Neural progenitor cell (in vitro differentiated cells): ENCODE data around the gene GAS6.

Experiments used
- CTCF ChIP-seq: fragments of 200-600 bp; sonication (generic); IDR thresholded peaks from 2 replicates; pipeline ENCODE4 v1.5.1; 2017; ENCODE audit warnings: antibody characterized with exemption, mild to moderate bottlenecking
- EZH2 ChIP-seq: fragments of 200-600 bp; sonication (generic); IDR thresholded peaks from 2 replicates; pipeline ENCODE4 v1.6.1; 2017; ENCODE audit warnings: antibody characterized with exemption, mild to moderate bottlenecking, moderate library complexity
- EZH2phosphoT487 ChIP-seq: fragments of 200-600 bp; sonication (generic); IDR thresholded peaks from 2 replicates; pipeline ENCODE4 v1.6.1; 2017; ENCODE audit warnings: antibody characterized with exemption

- TF ChIP-seq EZH2phosphoT487 (no peak), CTCF (no peak), EZH2 (no peak)
Observed at GRCh38 chr13:113854238-113855011, 9.5 kb downstream of the GAS6 start.
